HG02571 (cell line): ENCODE data around the gene SORCS2.
"Not testable (repeated sequence)": the region's sequence is repeated elsewhere in the genome, so short reads cannot be mapped to it uniquely, and the experiment has no call there.

Experiments used
- ATAC-seq: cut with Tn5 transposase; IDR thresholded peaks from one replicate; pipeline ENCODE4 v1.9.1; 2021; ENCODE audit warnings: mild to moderate bottlenecking, moderate library complexity; ENCODE audit not compliant: unreplicated experiment

Gene SORCS2

GRCh38 chr4:7199129-7199725, 6.9 kb downstream of the SORCS2 start:
- no peak for ATAC-seq

GRCh38 chr4:7199771-7200441, 7.6 kb downstream of the SORCS2 start:
- no peak for ATAC-seq

- no peak for ATAC-seq
Observed at GRCh38 chr4:7200801-7201200, 8.5 kb downstream of the SORCS2 start.

- ATAC-seq = no peak
Observed at GRCh38 chr4:7201420-7202305, 9.3 kb downstream of the SORCS2 start.

- ATAC-seq = no peak
Observed at GRCh38 chr4:7202411-7202810, 10.1 kb downstream of the SORCS2 start.

- no peak for ATAC-seq
Observed at GRCh38 chr4:7204656-7205387, 12.5 kb downstream of the SORCS2 start.

DNA sequence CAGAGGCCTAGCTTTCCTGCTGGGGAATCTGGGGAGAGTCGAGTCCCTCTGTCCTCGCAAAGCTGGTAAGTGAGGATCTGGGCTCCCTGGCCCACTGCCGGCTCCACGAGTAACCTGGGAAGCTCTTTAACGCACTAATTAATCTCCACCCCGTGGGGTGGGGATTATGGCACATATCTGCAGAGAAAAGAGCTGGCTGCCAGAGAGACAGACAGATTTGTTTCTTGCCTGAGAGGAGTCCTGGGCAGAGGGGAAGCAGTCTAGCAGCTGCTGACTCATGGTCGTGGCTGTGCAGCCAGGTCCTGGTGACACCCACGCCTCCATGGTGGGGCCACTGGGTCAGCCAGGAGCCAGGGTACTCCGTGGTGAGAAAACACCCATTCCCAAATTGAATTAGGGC, 14.0 kb downstream of the SORCS2 start:
- no peak for ATAC-seq

- no peak for ATAC-seq
Observed at GRCh38 chr4:7206911-7207567, 14.7 kb downstream of the SORCS2 start.

- ATAC-seq = no peak
Observed at GRCh38 chr4:7207628-7208231, 15.4 kb downstream of the SORCS2 start.

DNA sequence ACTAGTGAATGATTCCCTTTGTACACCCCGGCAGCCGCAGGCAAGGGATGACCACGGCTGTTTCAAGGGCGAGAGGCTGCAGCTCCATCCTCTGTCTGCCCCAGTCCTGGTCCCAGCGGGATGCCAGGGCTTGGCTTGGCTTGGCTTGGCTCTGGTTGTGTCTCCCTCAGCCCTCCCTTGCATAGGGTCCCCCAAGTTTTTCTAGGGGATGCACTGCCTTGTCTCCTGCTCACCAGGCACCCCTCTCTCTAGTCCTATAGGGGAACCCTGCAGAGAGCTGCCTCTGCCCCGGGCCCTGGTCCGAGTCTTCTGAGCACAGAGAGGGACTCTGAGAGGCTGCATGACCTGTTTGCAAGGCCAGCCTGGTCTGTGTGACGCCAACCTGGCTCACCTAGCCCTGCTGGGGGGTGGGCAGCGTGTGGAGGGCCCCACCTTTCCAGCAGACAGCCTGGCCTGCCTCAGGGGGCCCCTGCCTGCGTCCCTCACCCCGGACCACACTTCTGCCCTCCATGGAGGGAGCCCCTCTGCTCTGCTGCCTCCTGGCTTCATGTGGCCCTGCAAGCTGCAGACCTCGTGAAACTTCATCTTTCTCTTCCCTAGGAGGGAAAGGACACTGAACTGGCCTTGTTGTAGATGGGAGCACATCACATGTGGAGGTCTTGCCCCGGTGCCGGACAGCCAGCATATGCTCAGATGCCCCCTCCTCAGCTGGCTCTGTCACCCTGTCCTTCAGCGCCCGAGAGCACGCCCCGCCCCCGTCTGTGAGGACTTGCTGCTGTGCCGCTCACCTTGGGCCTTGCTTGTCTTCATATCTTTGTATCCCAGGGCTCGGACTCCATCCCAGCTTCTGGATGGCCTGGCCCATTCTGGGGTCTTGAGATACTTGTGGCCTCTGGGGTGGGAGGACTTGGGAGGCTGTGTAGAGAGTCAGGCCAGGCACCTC, 16.4 kb downstream of the SORCS2 start:
- ATAC-seq = no peak

- no peak for ATAC-seq
Observed at GRCh38 chr4:7209699-7210098, 17.4 kb downstream of the SORCS2 start.

GRCh38 chr4:7210824-7211223, 18.5 kb downstream of the SORCS2 start:
- no peak for ATAC-seq

- ATAC-seq = no peak
Observed at GRCh38 chr4:7212101-7212674, 19.9 kb downstream of the SORCS2 start.

DNA sequence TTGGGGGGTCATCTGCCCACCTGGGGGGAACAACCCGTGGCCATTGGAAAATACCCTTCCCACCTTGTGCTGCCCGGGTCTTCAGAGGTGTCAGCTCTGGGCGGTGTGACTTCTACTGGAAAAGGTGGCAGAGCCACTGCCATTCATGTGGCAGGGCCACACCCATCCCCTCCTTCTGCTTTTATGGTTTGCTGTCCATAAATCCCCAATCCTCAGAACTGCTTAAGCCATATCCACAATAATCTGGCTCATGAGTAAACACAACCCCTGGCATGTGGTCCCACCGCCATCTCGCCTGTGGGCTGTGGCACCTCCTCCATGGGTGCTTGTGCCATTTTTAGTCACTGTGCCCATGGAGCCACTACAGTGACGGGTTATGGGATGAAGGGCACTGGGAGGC, 20.6 kb downstream of the SORCS2 start:
- no peak for ATAC-seq

DNA sequence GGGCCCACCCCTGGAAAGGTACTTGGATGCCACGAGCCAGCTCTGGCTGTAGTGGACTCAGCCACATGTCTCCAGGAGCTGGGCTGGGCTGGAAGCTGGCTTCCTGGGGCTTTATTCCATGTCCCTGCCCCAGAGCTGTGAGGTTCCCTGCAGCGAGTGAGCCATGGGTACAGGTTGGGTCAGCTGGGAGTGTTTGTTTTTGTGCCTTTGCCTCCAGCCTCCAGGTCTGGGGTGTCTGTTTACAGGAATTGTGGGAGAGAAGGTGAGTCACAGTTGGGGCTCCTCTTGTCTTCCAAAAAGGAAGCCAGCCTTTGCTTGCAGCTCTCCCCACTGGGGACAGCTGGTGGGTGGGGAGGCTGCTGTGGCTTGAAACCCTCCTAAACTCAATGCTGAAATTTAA, 21.5 kb downstream of the SORCS2 start:
- no peak for ATAC-seq

- no peak for ATAC-seq
Observed at GRCh38 chr4:7214359-7214758, 22.0 kb downstream of the SORCS2 start.

- ATAC-seq = not testable (repeated sequence)
Observed at GRCh38 chr4:7215187-7215586, 22.8 kb downstream of the SORCS2 start.

GRCh38 chr4:7217039-7217438, 24.7 kb downstream of the SORCS2 start:
- ATAC-seq = no peak
